LHCN-M2 (cell line): Measurements from ENCODE around the gene ZNF775. TPM values are rescaled to one million over a fixed set of nuclear protein-coding genes. Genes with fewer than 3 reads are reported as not detected.

Experiments
- DNase-seq: peaks from one replicate; pipeline ENCODE4 v3.0.0-alpha.2; 2012; ENCODE audit warnings: low read depth
- total RNA-seq: library from RNA; depleted of rRNA; stranded (reverse); fragments of >200 nt; gene quantifications from 2 replicates; pipeline ENCODE4 v1.2.3, GENCODE V29; 2014; rRNA removed

Gene ZNF775
- total RNA-seq, 1 experiment from 2014 or later, result 15.1 TPM

GRCh38 chr7:150435390-150436073 is 56.4 kb downstream of the ZNF775 start:
- no peak for DNase-seq

- peak; percentile 75 for DNase-seq
These were observed 60.8 kb downstream of the ZNF775 start for GRCh38 chr7:150439967-150440366.

DNA sequence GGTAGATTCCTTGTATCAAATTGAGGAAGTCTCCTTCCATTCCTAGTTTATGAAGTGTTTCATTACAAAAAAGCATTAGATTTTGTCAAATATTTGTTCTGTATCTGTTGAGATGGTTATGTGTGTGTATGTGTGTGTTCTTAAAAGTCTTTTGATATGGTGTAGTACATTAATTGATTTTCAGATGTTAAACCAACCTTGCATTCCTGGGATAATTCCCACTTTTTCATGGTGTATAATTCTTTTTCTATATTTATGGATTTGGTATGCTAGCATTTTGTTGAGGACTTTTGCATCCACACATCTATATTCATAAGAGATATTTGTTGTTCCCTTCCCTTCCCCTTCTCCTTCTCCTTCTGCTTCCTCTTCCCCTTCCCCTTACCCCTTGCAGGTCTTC is 62.4 kb downstream of the ZNF775 start:
- DNase-seq, result no peak

- no peak for DNase-seq
These were observed 63.7 kb downstream of the ZNF775 start for GRCh38 chr7:150442811-150443210.

DNA sequence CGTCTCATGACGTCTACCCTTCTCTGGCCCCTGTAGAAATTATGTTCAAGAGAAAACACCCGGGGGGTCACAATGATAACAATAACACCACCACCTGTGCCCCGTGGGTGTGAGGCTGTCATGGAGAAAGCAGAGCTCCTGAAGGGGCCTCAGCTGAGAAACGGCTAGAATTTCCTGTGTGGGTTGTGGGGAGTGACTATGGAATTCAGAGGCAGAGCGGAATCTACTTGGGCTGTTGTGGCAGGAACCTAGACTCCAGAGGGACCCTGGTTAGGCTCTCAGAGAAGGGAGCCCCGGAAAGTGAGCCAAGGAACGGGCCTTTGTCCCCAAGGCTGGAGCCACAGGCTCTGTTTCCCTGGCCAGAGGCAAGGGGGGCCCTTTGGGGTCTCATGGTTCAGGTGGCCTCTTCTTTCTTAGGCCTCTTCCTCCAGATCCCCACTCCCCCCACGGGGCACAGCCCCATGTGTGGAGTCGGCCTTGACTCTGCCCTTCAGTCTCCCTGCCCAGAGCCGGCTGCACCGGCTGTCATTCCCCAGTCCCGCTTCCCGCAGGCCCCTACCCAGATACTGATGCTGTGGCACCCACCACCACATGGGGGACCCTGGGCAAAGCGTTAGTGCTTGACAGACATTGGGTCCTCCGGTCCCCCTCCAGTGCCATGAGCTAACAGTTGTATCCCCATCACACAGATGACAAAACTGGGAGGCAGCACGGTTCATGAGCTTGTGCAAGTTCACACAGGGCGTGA is 64.8 kb downstream of the ZNF775 start:
- DNase-seq, result no peak

DNA sequence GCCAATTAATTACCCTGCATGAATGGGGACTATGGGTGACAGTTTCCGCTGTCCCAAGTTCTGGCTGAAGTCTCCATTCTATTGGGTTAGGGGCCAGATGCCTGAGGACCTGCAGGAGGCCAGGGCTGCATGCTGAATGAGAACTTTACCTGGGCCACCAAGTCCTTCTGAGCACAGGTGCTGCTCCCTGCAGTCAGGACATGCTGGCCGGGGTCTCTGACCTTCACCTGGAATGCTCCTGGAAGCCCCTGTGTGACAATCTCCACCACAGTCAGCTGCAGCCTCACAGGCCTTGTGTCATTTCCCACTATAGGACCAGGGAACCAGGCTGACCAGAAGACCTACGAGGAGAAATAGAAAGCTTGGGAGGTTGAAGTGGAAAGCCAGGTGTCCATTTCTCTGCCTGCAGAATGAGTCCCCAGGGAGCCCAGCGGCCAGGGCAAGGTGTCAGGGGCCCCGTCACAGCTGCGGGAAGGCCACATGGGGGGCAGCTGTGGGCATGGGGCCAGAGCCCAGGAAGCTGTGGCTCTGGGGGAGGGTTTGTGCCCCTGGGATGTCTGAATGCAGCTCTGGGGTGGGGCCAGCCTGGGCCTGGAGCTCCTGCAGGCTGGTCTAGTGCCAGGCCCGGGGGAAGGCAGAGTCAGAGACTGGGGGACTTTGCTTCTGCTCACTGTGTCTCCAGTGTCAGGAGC is 65.7 kb downstream of the ZNF775 start:
- DNase-seq, result no peak

GRCh38 chr7:150446288-150446938 is 67.3 kb downstream of the ZNF775 start:
- DNase-seq, result no peak

Other genes with a start within 250 kb of the ZNF775 start
- not detected in 2 replicates for gene LRRC61, start 56.0 kb upstream of the ZNF775 start, total RNA-seq
- gene ACTR3C, start 55.8 kb upstream of the ZNF775 start, total RNA-seq, result not detected in 2 replicates
- 9.4 and 24.8 TPM in 2 replicates for gene RARRES2, start 37.7 kb upstream of the ZNF775 start, total RNA-seq
- gene REPIN1, start 10.5 kb upstream of the ZNF775 start, total RNA-seq, result 147 and 178 TPM in 2 replicates
- 0.06 TPM in 1 of 2 replicates, not detected in the other for gene GIMAP8, start 71.3 kb downstream of the ZNF775 start, total RNA-seq
- gene GIMAP7, start 135.5 kb downstream of the ZNF775 start, total RNA-seq, result not detected in 2 replicates
- gene GIMAP4, start 188.1 kb downstream of the ZNF775 start, total RNA-seq, result not detected in 2 replicates